Panc1 (cell line): ENCODE data around the gene CXCR1. TPM values are rescaled to one million over a fixed set of nuclear protein-coding genes. Genes with fewer than 3 reads are reported as not detected.

Experiments used
- ATAC-seq: fragments of 200-7000 bp; cut with Tn5 transposase; 2 replicates; pipeline ENCODE4 v1.9.1; 2020; ENCODE audit warnings: mild to moderate bottlenecking, moderate library complexity
- BruUV-seq: library from RNA; stranded (reverse); fragments of 400-500 nt; replicated peaks from 2 replicates; lab custom pipeline; 2021; lab: Mats Ljungman, UMichigan
- CTCF ChIA-PET: fragments of 300-600 bp; sonication (Branson Sonifier 250); formaldehyde crosslinking; loops from one replicate; lab custom pipeline; 2022; ENCODE audit warnings: antibody characterized with exemption; lab: Charles Lee
- POLR2A ChIA-PET: fragments of 300-600 bp; sonication (Branson Sonifier 250); formaldehyde crosslinking; loops from one replicate; lab custom pipeline; 2022; ENCODE audit warnings: antibody characterized with exemption; lab: Charles Lee
- DNase-seq: peaks from one replicate; pipeline ENCODE4 v3.0.0-alpha.2; 2010; ENCODE audit warnings: low read depth, low spot score
- H3K27ac ChIP-seq: 2 replicates; pipeline ENCODE4 v1.5.1; 2011; ENCODE audit warnings: mild to moderate bottlenecking, low read length, inconsistent platforms
- H3K27me3 ChIP-seq: fragments of 200-500 bp; sonication (Bioruptor generic); 2 replicates; pipeline ENCODE4 v1.6.0; 2014; ENCODE audit warnings: low read length, inconsistent platforms; ENCODE audit not compliant: control insufficient read depth, insufficient read depth
- H3K36me3 ChIP-seq: fragments of 200-500 bp; sonication (Bioruptor generic); 2 replicates; pipeline ENCODE4 v1.5.1; 2014; ENCODE audit warnings: inconsistent platforms, mild to moderate bottlenecking, low read length, moderate library complexity; ENCODE audit not compliant: control insufficient read depth, insufficient read depth
- H3K4me1 ChIP-seq: 2 replicates; pipeline ENCODE4 v1.5.1; 2011; ENCODE audit warnings: inconsistent platforms, mild to moderate bottlenecking, low read length, moderate library complexity; ENCODE audit not compliant: control insufficient read depth, insufficient read depth
- H3K4me3 ChIP-seq, 2 experiments: 2 replicates each; pipeline ENCODE4 v1.5.1; 2011 to 2012; ENCODE audit warnings: low read depth in 2 of 2, low read length in 2 of 2, mild to moderate bottlenecking in 2 of 2, inconsistent platforms in 1 of 2, moderate library complexity in 1 of 2
- H3K9me3 ChIP-seq: fragments of 200-500 bp; sonication (Bioruptor generic); 2 replicates; pipeline ENCODE4 v1.5.1; 2014; ENCODE audit warnings: low read depth, mild to moderate bottlenecking, inconsistent platforms, low read length, moderate library complexity; ENCODE audit not compliant: control insufficient read depth, insufficient read depth
- POLR2AphosphoS5 ChIP-seq: IDR thresholded peaks from 2 replicates; pipeline ENCODE4 v1.6.1; 2012; ENCODE audit warnings: mild to moderate bottlenecking, low read depth, low read length, moderate library complexity
- SIN3A ChIP-seq: IDR thresholded peaks from 2 replicates; pipeline ENCODE4 v1.6.1; 2012; ENCODE audit warnings: low read depth, mild to moderate bottlenecking, low read length, moderate library complexity, borderline replicate concordance; ENCODE audit not compliant: insufficient read depth
- TCF7L2 ChIP-seq: IDR thresholded peaks from 2 replicates; pipeline ENCODE4 v1.6.1; 2011; ENCODE audit warnings: mild to moderate bottlenecking, low read depth, low read length, inconsistent platforms
- in situ Hi-C: cut with HindIII; loops from 2 replicates; pipeline ENCODE4 v1.10.0; 2016; ENCODE audit warnings: low sequenced_read_pairs, low pct_unique_long_range_greater_than_20kb
- intact Hi-C: fragments of 100-400 bp; cut with micrococcal nuclease; formaldehyde crosslinking; loops from one replicate; pipeline ENCODE4 v1.10.0; 2022; ENCODE audit not compliant: unreplicated experiment
- total RNA-seq: library from RNA; stranded (reverse); gene quantifications from one replicate; pipeline ENCODE4 v1.2.1, GENCODE V29; 2021; ENCODE audit not compliant: unreplicated experiment
- TF ChIP-seq, protein P1 (sequence below): fragments of 450-650 bp; IDR thresholded peaks from 2 replicates; pipeline ENCODE4 v1.5.1; 2017; ENCODE audit warnings: mild to moderate bottlenecking
- TF ChIP-seq, protein P2 (sequence below), 2 experiments: IDR thresholded peaks; 2 replicates each; pipeline ENCODE4 v1.6.1; 2011 to 2012; ENCODE audit warnings: low read depth in 2 of 2, control low read depth in 1 of 2, low read length in 1 of 2, mild to moderate bottlenecking in 1 of 2, moderate library complexity in 1 of 2; ENCODE audit not compliant: insufficient read depth in 1 of 2

The CXCR1 gene
- total RNA-seq, 1 experiment from 2014 or later = not detected

DNA sequence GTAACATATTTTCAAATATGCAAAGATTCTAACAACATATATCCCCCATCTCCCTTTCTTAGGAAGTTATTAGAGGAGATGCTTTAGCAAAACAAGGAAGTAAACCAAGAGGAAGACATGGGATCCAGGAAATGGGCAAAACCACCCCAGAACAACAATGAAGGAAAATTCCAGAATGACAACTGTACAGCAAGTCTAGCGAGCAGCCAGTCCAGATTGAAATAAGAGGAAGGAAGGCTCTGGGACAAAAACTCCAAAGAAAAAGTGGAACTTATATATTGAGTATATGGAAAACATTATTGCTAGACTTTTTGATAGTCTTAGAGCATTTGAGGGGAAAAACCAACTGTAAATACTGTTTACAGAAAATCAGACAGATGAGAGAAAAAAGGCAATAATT is 47.4 kb upstream of the CXCR1 start:
- Histone ChIP-seq H3K4me1 (peaks cover 16% of the 10 kb centered on the region), H3K4me3 (no peak overlapping the region), H3K27me3 (no peaks in the 10 kb centered on the region), H3K9me3 (0 out of 2 replicates have a peak, but pooled peaks cover 2% of the 10 kb centered on the region), H3K27ac (no peak overlapping the region), H3K36me3 (peaks cover 4% of the 10 kb centered on the region)
- POLR2A ChIA-PET = no interaction called here
- DNase-seq = no peak
- no peak for ATAC-seq
- in situ Hi-C loops (no loop called here), intact Hi-C loops (no loop called here)
- CTCF ChIA-PET = no interaction called here
- TF ChIP-seq SIN3A (no peak), TCF7L2 (no peak), POLR2AphosphoS5 (no peak)
- TF ChIP-seq, protein P1, sequence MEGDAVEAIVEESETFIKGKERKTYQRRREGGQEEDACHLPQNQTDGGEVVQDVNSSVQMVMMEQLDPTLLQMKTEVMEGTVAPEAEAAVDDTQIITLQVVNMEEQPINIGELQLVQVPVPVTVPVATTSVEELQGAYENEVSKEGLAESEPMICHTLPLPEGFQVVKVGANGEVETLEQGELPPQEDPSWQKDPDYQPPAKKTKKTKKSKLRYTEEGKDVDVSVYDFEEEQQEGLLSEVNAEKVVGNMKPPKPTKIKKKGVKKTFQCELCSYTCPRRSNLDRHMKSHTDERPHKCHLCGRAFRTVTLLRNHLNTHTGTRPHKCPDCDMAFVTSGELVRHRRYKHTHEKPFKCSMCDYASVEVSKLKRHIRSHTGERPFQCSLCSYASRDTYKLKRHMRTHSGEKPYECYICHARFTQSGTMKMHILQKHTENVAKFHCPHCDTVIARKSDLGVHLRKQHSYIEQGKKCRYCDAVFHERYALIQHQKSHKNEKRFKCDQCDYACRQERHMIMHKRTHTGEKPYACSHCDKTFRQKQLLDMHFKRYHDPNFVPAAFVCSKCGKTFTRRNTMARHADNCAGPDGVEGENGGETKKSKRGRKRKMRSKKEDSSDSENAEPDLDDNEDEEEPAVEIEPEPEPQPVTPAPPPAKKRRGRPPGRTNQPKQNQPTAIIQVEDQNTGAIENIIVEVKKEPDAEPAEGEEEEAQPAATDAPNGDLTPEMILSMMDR = no peak
- TF ChIP-seq, protein P2, sequence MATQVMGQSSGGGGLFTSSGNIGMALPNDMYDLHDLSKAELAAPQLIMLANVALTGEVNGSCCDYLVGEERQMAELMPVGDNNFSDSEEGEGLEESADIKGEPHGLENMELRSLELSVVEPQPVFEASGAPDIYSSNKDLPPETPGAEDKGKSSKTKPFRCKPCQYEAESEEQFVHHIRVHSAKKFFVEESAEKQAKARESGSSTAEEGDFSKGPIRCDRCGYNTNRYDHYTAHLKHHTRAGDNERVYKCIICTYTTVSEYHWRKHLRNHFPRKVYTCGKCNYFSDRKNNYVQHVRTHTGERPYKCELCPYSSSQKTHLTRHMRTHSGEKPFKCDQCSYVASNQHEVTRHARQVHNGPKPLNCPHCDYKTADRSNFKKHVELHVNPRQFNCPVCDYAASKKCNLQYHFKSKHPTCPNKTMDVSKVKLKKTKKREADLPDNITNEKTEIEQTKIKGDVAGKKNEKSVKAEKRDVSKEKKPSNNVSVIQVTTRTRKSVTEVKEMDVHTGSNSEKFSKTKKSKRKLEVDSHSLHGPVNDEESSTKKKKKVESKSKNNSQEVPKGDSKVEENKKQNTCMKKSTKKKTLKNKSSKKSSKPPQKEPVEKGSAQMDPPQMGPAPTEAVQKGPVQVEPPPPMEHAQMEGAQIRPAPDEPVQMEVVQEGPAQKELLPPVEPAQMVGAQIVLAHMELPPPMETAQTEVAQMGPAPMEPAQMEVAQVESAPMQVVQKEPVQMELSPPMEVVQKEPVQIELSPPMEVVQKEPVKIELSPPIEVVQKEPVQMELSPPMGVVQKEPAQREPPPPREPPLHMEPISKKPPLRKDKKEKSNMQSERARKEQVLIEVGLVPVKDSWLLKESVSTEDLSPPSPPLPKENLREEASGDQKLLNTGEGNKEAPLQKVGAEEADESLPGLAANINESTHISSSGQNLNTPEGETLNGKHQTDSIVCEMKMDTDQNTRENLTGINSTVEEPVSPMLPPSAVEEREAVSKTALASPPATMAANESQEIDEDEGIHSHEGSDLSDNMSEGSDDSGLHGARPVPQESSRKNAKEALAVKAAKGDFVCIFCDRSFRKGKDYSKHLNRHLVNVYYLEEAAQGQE (IDR thresholded peaks at IDR 0.05; ENCODE audit: insufficient read depth in 1 of 2, low read depth in 2 of 2, low read length in 1 of 2) = no peak
- BruUV-seq = no TSS peak

DNA sequence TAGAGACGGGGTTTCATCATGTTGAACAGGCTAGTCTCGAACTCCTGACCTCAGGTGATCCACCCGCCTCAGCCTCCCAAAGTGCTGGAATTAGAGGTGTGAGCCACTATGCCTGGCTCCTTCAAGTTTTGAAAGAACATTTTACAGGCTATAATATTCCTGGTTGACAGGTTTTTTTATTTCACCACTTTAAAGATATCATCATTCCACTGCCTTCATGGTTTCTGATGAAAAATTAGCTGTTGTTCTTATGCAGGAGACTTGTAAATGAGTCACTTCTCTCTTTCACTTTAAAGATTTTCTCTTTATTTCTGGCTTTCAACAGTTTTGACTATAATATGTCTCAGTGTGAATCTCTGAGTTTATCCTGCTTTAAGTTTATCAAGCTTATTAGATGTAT is 42.3 kb upstream of the CXCR1 start:
- BruUV-seq = no TSS peak
- ChIA-PET POLR2A (interaction anchor here (0.7 kb wide), 1 partner anchor 20 kb away, joined by 6 read pairs; no protein-coding TSS in a partner anchor), CTCF (no interaction called here)
- in situ Hi-C loops (no loop called here), intact Hi-C loops (no loop called here)
- no peak for TF ChIP-seq SIN3A
- TF ChIP-seq, protein P2 (IDR thresholded peaks at IDR 0.05; ENCODE audit: insufficient read depth in 1 of 2, low read depth in 2 of 2, low read length in 1 of 2) = no peak
- no peak for TF ChIP-seq POLR2AphosphoS5
- TF ChIP-seq TCF7L2 = no peak
- TF ChIP-seq, protein P1 = no peak
- no peaks in the 10 kb centered on the region for H3K27me3 ChIP-seq
- H3K9me3 ChIP-seq = 0 out of 2 replicates have a peak, but pooled peaks cover 2% of the 10 kb centered on the region
- no peaks in the 10 kb centered on the region for H3K36me3 ChIP-seq
- no peak for ATAC-seq
- H3K4me3 ChIP-seq = no peak overlapping the region
- no peak overlapping the region for H3K27ac ChIP-seq
- no peak for DNase-seq
- no peaks in the 10 kb centered on the region for H3K4me1 ChIP-seq
